ENCODE data around the gene C19orf38.

- TF ChIP-seq CTCF (IDR thresholded peaks at IDR 0.05) (no peak), POLR2A (IDR thresholded peaks at IDR 0.05) (no peak)
These were observed 31.5 kb upstream of the C19orf38 start for GRCh38 chr19:10816691-10817090.

Data from lower leg skin (tissue), 3 donors.